ENCODE results near the gene P4HB. TPM values are rescaled to one million over a fixed set of nuclear protein-coding genes. Genes with fewer than 3 reads are reported as not detected.

The P4HB gene
- total RNA-seq, 8 experiments from 2014 or later: 116 to 461 (median 257) TPM

- WGBS, 10 experiments: 0 to 1% (median 0%) methylated on average over 1 to 28 of the region's 74 CpGs; no CpG with 5 or more reads in 3 of the 10 experiments
- ATAC-seq (replicated peaks in 6 of 8): peak; percentile 71 to 89 (median 86)
- peak overlapping the region; percentile 95 to 98 for H3K27ac ChIP-seq
- H3K4me3 ChIP-seq: peak overlapping the region; percentile 47 to 90 (median 69)
- H3K4me1 ChIP-seq (replicated peaks in 1 of 2): peaks cover 20 to 22% of the 10 kb centered on the region in 2 donors
- in situ Hi-C loops (cut with MboI; ENCODE audit: low pct_unique_long_range_greater_than_20kb in 2 of 9, low sequenced_read_pairs in 9 of 9, unreplicated experiment in 9 of 9): no loop called here
Observed at GRCh38 chr17:81860756-81861568, 627 bp upstream of the P4HB start.

GRCh38 chr17:81858967-81859905 lies 1.1 kb downstream of the P4HB start:
- WGBS, 10 experiments: 0 to 91% (median 56%) methylated on average over 1 to 12 of the region's 23 CpGs; no CpG with 5 or more reads in 2 of the 10 experiments
- in situ Hi-C loops (cut with MboI; ENCODE audit: low pct_unique_long_range_greater_than_20kb in 2 of 9, low sequenced_read_pairs in 9 of 9, unreplicated experiment in 9 of 9): no loop called here

GRCh38 chr17:81858170-81858966 lies 2.0 kb downstream of the P4HB start:
- in situ Hi-C loops (cut with MboI; ENCODE audit: low pct_unique_long_range_greater_than_20kb in 2 of 9, low sequenced_read_pairs in 9 of 9, unreplicated experiment in 9 of 9): no loop called here
- ATAC-seq (replicated peaks in 6 of 8): no peak
- Histone ChIP-seq H3K4me3 (peak overlapping the region in 3 of 5 donors; percentile 66 to 78 (median 73)), H3K27ac (no peak overlapping the region), H3K4me1 (replicated peaks in 1 of 2) (peaks cover 20 to 22% of the 10 kb centered on the region in 2 donors)
- WGBS, 10 experiments: 76 to 96% (median 93%) methylated on average over 3 to 12 of the region's 30 CpGs; no CpG with 5 or more reads in 4 of the 10 experiments

More at GRCh38 chr17:81858967-81859905, 1.1 kb downstream of the P4HB start:
- H3K4me3 ChIP-seq: peak overlapping the region; percentile 66 to 90 (median 73)
- no peak for ATAC-seq (replicated peaks in 6 of 8)
- peak overlapping the region; percentile 76 to 93 for H3K27ac ChIP-seq
- peaks cover 20 to 22% of the 10 kb centered on the region in 2 donors for H3K4me1 ChIP-seq (replicated peaks in 1 of 2)

GRCh38 chr17:81854974-81855774 lies 5.2 kb downstream of the P4HB start:
- WGBS, 10 experiments: 48 to 96% (median 82%) methylated on average over 4 to 13 of the region's 29 CpGs; no CpG with 5 or more reads in 3 of the 10 experiments
- ATAC-seq (replicated peaks in 6 of 8): peak in 2 of 8 experiments; percentile 4 to 8
- H3K4me1 ChIP-seq (replicated peaks in 1 of 2): peaks cover 5 to 12% of the 10 kb centered on the region in 2 donors
- H3K27ac ChIP-seq: no peak overlapping the region
- H3K4me3 ChIP-seq: no peak overlapping the region
- in situ Hi-C loops (cut with MboI; ENCODE audit: low pct_unique_long_range_greater_than_20kb in 2 of 9, low sequenced_read_pairs in 9 of 9, unreplicated experiment in 9 of 9): no loop called here

GRCh38 chr17:81852237-81852636 lies 8.1 kb downstream of the P4HB start:
- 86 to 100% (median 97%) methylated on average over 1 to 6 of the region's 12 CpGs; no CpG with 5 or more reads in 5 of the 10 experiments for whole genome bisulfite sequencing, 10 experiments
- Histone ChIP-seq H3K4me1 (replicated peaks in 1 of 2) (no peaks in the 10 kb centered on the region), H3K4me3 (no peak overlapping the region), H3K27ac (no peak overlapping the region)
- ATAC-seq (replicated peaks in 6 of 8): no peak
- in situ Hi-C loops (cut with MboI; ENCODE audit: low pct_unique_long_range_greater_than_20kb in 2 of 9, low sequenced_read_pairs in 9 of 9, unreplicated experiment in 9 of 9): no loop called here

- Histone ChIP-seq H3K4me1 (replicated peaks in 1 of 2) (no peaks in the 10 kb centered on the region), H3K4me3 (no peak overlapping the region), H3K27ac (no peak overlapping the region)
- no peak for ATAC-seq (replicated peaks in 6 of 8)
- in situ Hi-C loops (cut with MboI; ENCODE audit: low pct_unique_long_range_greater_than_20kb in 2 of 9, low sequenced_read_pairs in 9 of 9, unreplicated experiment in 9 of 9): no loop called here
- 92 to 100% (median 97%) methylated on average over 3 to 10 of the region's 16 CpGs; no CpG with 5 or more reads in 5 of the 10 experiments for WGBS, 10 experiments
Observed at GRCh38 chr17:81851423-81851822, 8.9 kb downstream of the P4HB start.

- no peak for ATAC-seq (replicated peaks in 6 of 8)
- H3K4me1 ChIP-seq (replicated peaks in 1 of 2): no peaks in the 10 kb centered on the region
- H3K4me3 ChIP-seq: no peak overlapping the region
- in situ Hi-C loops (cut with MboI; ENCODE audit: low pct_unique_long_range_greater_than_20kb in 2 of 9, low sequenced_read_pairs in 9 of 9, unreplicated experiment in 9 of 9): no loop called here
- H3K27ac ChIP-seq: no peak overlapping the region
- 75 to 100% (median 94%) methylated on average over 1 to 12 of the region's 12 CpGs; no CpG with 5 or more reads in 1 of the 10 experiments for WGBS, 10 experiments
Observed at GRCh38 chr17:81849457-81849856, 10.9 kb downstream of the P4HB start.

- Histone ChIP-seq H3K4me3 (no peak overlapping the region), H3K27ac (no peak overlapping the region), H3K4me1 (replicated peaks in 1 of 2) (no peaks in the 10 kb centered on the region)
- ATAC-seq (replicated peaks in 6 of 8): peak in 1 of 8 experiments; percentile 6
- 89 to 100% (median 94%) methylated on average over 4 to 10 of the region's 24 CpGs; no CpG with 5 or more reads in 6 of the 10 experiments for WGBS, 10 experiments
- in situ Hi-C loops (cut with MboI; ENCODE audit: low pct_unique_long_range_greater_than_20kb in 2 of 9, low sequenced_read_pairs in 9 of 9, unreplicated experiment in 9 of 9): no loop called here
Observed at GRCh38 chr17:81846743-81847689, 13.3 kb downstream of the P4HB start.

GRCh38 chr17:81845881-81846742 lies 14.2 kb downstream of the P4HB start:
- Histone ChIP-seq H3K27ac (no peak overlapping the region), H3K4me3 (no peak overlapping the region), H3K4me1 (replicated peaks in 1 of 2) (no peaks in the 10 kb centered on the region)
- in situ Hi-C loops (cut with MboI; ENCODE audit: low pct_unique_long_range_greater_than_20kb in 2 of 9, low sequenced_read_pairs in 9 of 9, unreplicated experiment in 9 of 9): no loop called here
- no peak for ATAC-seq (replicated peaks in 6 of 8)
- WGBS, 10 experiments: 92 to 100% (median 98%) methylated on average over 1 to 17 of the region's 38 CpGs; no CpG with 5 or more reads in 4 of the 10 experiments

GRCh38 chr17:81845361-81845760 lies 15.0 kb downstream of the P4HB start:
- no peak for ATAC-seq (replicated peaks in 6 of 8)
- 80 to 100% (median 96%) methylated on average over 1 to 6 of the region's 13 CpGs; no CpG with 5 or more reads in 6 of the 10 experiments for WGBS, 10 experiments
- no peak overlapping the region for H3K4me3 ChIP-seq
- no peak overlapping the region for H3K27ac ChIP-seq
- in situ Hi-C loops (cut with MboI; ENCODE audit: low pct_unique_long_range_greater_than_20kb in 2 of 9, low sequenced_read_pairs in 9 of 9, unreplicated experiment in 9 of 9): no loop called here
- H3K4me1 ChIP-seq (replicated peaks in 1 of 2): no peaks in the 10 kb centered on the region
